NK-92 (cell line): Measurements from ENCODE around the gene TRIM9.
"Not testable (repeated sequence)": the region's sequence is repeated elsewhere in the genome, so short reads cannot be mapped to it uniquely, and the experiment has no call there.

Experiments
- DNase-seq: peaks from one replicate; lab custom pipeline; 2025; ENCODE audit not compliant: unreplicated experiment; lab: John Stamatoyannopoulos, UW

Gene TRIM9

GRCh38 chr14:51004801-51005526, 89.9 kb downstream of the TRIM9 start:
- DNase-seq = no peak

DNA sequence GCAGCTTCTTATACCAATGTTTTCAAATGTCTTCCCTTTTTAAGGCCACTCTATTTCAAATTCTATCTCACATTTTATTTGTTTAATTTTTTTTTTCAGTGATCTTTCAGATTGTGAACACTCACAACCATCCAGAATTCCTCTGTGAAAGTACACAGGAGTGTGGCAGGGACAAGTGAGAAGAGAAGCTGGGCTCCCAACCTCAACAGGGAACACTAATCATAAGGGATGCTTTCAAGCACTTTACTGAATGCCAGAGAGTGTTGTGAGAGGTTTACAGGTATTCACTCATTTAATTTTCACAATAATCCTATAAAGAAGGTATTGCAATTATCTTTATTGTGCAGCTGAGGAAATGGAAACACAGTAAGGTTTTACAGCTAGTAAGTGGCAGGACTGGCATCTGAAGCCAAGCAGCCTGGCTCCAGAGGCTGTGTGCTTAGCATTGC, 90.5 kb downstream of the TRIM9 start:
- no peak for DNase-seq

DNA sequence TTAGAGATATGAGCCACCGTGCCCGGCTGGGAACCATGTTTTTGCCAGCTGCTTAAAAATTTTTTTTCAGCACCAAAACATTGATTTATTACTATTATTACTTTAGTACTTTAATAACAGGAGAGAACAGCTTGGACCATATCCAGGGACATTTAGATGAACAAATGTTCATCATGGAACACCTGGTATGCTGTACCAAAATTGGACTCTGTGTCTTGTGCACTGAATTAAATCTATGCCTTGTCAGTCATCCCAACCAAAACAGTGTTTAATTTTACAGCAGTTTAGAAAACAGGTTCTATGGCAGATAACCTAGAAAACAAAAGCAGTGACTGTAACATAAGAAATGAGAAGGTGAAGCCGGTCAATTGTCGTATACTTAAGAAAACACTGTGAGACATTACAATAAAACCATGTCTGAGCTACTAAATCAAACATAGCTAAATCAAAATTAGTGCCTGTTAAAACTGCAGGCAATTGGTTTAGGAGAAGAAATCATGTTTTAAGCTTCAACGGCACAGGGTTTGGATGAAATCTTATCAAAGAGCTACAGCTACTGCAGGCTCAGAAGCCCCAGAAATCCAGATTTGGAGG, 92.4 kb downstream of the TRIM9 start:
- no peak for DNase-seq

DNA sequence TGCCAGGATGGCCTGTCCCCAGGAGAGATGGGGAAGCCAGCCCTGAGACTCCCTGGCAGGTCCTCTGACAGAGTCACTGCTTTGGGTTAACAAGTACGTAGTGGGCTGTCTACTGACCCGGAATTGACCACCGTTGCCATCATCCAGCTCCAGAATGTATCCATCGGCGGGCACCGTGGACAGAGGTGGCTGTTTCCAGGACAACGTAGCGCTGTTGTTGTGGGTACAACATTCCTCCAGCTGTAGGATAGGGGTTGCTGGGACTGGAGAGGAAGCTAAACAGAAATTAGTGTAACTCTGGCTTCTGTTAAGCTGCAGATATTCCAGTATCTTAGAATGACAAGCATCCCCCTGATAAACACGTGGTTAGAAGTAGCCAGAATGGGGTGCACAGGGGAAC, 94.3 kb downstream of the TRIM9 start:
- DNase-seq = no peak

GRCh38 chr14:50999726-51000125, 95.2 kb downstream of the TRIM9 start:
- no peak for DNase-seq

DNA sequence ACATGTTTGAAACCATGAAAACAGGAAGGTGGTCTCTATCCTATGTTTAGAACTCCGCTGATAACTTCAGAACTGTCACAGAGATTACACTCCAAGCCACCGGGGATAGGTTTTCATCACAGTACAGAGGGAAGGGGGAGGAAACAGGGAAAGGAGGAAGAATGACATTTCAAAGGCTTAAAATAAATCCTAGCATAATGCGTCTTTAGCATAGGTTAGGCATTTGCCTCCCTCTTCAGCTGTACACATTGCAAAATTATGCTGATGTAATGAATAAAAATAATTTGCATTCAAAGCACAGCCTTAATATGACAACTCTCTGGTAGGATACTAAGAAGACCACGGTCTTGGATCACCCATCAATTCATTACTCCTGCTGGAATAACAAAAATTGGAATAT, 96.3 kb downstream of the TRIM9 start:
- DNase-seq = no peak

GRCh38 chr14:50997712-50998111, 97.2 kb downstream of the TRIM9 start:
- DNase-seq = no peak

DNA sequence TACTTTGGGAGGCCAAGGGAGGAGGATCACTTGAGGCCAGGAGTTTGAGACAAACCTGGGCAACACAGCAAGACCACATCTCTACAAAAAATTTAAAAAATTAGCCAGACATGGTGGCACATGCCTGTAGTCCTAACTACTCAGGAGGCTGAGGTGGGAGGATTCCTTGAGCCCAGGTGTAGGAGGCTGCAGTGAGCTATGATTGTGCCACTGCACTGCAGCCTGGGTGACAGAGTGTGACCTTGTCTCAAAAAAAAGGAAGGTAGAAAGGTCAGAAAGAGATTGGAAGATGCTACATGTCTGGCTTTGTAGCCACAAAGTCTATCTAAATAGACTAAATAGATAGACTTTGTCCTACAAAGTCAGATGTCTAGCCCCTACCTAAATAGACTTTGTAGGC, 100.7 kb downstream of the TRIM9 start:
- not testable (repeated sequence) for DNase-seq

GRCh38 chr14:50985859-50986331, 109.0 kb downstream of the TRIM9 start:
- DNase-seq = no peak

- DNase-seq = no peak
Measured at GRCh38 chr14:50985124-50985858, 109.6 kb downstream of the TRIM9 start.

GRCh38 chr14:50984036-50984710, 110.7 kb downstream of the TRIM9 start:
- DNase-seq = no peak

- DNase-seq = no peak
Measured at GRCh38 chr14:50979941-50980850, 114.7 kb downstream of the TRIM9 start.

DNA sequence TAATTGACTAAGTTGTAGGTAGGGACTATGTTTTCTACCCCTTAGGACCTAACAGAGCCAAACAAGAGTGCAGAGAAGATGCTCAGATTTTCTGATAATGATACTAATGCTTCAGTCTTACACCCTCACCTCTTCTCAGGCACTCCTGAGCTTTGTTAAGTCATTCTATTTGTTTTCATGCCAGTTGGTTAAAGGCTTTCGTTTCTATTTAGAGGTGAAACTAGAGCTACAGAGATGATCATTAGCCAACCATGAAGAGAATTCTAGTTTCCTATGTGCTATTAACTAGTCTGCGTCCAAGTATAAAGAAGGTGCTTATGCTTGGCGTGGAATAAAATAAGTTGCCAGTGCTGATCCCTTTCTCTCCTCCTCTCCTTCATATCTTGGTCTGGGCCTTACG, 116.0 kb downstream of the TRIM9 start:
- no peak for DNase-seq

GRCh38 chr14:50978529-50978871, 116.4 kb downstream of the TRIM9 start:
- no peak for DNase-seq

DNA sequence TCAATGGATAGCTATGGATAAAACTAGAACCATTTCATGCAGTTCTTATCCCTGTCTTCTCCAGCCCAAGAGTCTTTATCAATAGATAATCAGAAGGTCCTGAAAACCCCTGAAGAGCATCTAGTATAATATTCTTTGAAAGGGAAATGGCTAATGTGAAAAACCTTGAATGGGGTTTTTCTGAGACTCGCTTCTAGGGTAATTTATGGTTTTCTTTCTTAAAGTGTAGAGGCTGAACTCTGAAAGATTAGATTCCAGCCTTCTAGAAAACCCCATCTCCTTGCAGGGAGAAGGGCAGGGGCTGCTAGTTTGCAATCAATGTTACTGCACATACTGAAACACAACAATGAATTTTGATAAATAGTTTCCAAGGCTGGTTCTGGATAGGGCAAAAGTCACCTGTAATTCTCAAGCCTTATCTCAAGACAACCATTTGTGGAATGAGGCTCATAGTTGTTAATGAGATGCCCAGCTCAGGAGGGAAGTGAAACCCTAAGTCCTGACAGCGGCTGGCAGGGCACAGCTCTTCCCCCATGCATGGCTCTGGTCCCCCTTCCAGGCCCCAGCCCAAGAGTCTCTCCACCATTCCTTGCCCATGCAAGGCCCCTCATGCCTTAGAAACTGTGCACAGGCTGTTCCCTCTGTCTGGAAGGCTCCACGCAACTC, 116.9 kb downstream of the TRIM9 start:
- DNase-seq = no peak

- DNase-seq = no peak
Measured at GRCh38 chr14:50974118-50974517, 120.8 kb downstream of the TRIM9 start.

- DNase-seq = no peak
Measured at GRCh38 chr14:50972734-50973133, 122.2 kb downstream of the TRIM9 start.

GRCh38 chr14:50970886-50971781, 123.8 kb downstream of the TRIM9 start:
- DNase-seq = no peak

- DNase-seq = no peak
Measured at GRCh38 chr14:50967790-50968189, 127.1 kb downstream of the TRIM9 start.
